ENCODE results near the gene METTL2B. TPM values are rescaled to one million over a fixed set of nuclear protein-coding genes. Genes with fewer than 3 reads are reported as not detected.
"Not testable (repeated sequence)": the region's sequence is repeated elsewhere in the genome, so short reads cannot be mapped to it uniquely, and the experiment has no call there.

METTL2B gene
- total RNA-seq, 1 experiment from 2014 or later: 44.3 TPM

DNA sequence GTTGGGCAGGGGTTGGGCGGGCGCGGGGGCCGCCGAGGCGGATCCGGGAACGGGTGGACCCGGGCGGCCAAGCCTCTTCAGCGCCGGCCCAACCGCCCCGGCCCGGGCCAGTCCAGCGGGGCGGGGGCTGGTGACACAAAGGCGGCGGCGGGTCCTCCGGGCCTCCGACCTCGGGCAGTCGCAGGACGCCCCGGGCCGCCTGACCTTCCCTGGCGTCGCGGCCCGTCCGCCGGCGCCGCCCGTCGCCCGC is 54.2 kb downstream of the METTL2B start:
- Histone ChIP-seq H4K8ac (replicated peaks; ENCODE audit: insufficient read length, low read depth, low read length) (no peak overlapping the region), H3K4ac (ENCODE audit: low read depth, low read length) (no peak overlapping the region), H2BK20ac (ENCODE audit: low read depth, low read length, poor library complexity, severe bottlenecking) (no peak overlapping the region), H3K9me3 (ENCODE audit: control insufficient read depth, low read depth, low read length) (no peaks in the 10 kb centered on the region), H3K4me1 (ENCODE audit: insufficient read depth, low read length) (no peaks in the 10 kb centered on the region), H2AFZ (ENCODE audit: low read length) (no peak overlapping the region), H3K56ac (ENCODE audit: insufficient read length, low read depth, low read length) (no peak overlapping the region), H2BK15ac (ENCODE audit: low read depth, low read length) (no peak overlapping the region), H3K23ac (ENCODE audit: insufficient read length, low read depth, low read length) (no peak overlapping the region), H4K5ac (ENCODE audit: insufficient read length, low read depth, low read length) (no peak overlapping the region), H3K27me3 (ENCODE audit: insufficient read depth, low read length) (no peaks in the 10 kb centered on the region), H2BK5ac (ENCODE audit: insufficient read length, low read length) (no peak overlapping the region), H3K23me2 (ENCODE audit: insufficient read length, low read depth, low read length, poor library complexity, severe bottlenecking) (no peaks in the 10 kb centered on the region), H2BK12ac (ENCODE audit: insufficient read length, low read depth, low read length) (no peak overlapping the region), H4K20me1 (ENCODE audit: control insufficient read depth, insufficient read depth, insufficient read length) (no peaks in the 10 kb centered on the region), H2BK120ac (ENCODE audit: low read depth, low read length, poor library complexity, severe bottlenecking) (no peak overlapping the region), H3K9ac (ENCODE audit: extremely low read depth, insufficient read length, low read length) (no peak overlapping the region), H4K91ac (ENCODE audit: insufficient read length, low read depth, low read length) (no peak overlapping the region), H3K18ac (ENCODE audit: insufficient read length, low read depth, low read length) (no peak overlapping the region), H3T11ph (ENCODE audit: low read length) (no peak overlapping the region), H3K79me1 (ENCODE audit: insufficient read depth, low read depth, low read length, poor library complexity, severe bottlenecking) (peaks cover 6% of the 10 kb centered on the region), H3K79me2 (ENCODE audit: insufficient read depth, low read length) (no peaks in the 10 kb centered on the region; the same call in 1 of the 2 replicates), H2AK5ac (ENCODE audit: insufficient read length, low read length) (no peak overlapping the region), H3K27ac (ENCODE audit: insufficient read length, low read depth, low read length) (no peak overlapping the region), H3K14ac (ENCODE audit: insufficient read depth, low read length) (no peak overlapping the region), H3K4me2 (ENCODE audit: insufficient read depth, insufficient read length, low read length) (peak overlapping the region; percentile 41)
- Mint-ChIP-seq H3K27ac (no peak overlapping the region), H3K36me3 (ENCODE audit: insufficient read depth in 1 of 3, low read depth in 3 of 3) (peaks cover 15 to 29% (median 25%) of the 10 kb centered on the region in 3 experiments), H3K9me3 (no peaks in the 10 kb centered on the region; a peak in 1 of 5 replicates), H3K4me1 (peaks cover 17 to 22% of the 10 kb centered on the region in 2 experiments), H3K27me3 (ENCODE audit: low read depth) (peaks cover 2% of the 10 kb centered on the region; the same call in 1 of the 2 replicates), H3K4me3 (peak overlapping the region in 1 of 2 experiments; percentile 40; a peak in 1 of 5 replicates)
- DNase-seq: no peak
- TF ChIP-seq, protein P1, sequence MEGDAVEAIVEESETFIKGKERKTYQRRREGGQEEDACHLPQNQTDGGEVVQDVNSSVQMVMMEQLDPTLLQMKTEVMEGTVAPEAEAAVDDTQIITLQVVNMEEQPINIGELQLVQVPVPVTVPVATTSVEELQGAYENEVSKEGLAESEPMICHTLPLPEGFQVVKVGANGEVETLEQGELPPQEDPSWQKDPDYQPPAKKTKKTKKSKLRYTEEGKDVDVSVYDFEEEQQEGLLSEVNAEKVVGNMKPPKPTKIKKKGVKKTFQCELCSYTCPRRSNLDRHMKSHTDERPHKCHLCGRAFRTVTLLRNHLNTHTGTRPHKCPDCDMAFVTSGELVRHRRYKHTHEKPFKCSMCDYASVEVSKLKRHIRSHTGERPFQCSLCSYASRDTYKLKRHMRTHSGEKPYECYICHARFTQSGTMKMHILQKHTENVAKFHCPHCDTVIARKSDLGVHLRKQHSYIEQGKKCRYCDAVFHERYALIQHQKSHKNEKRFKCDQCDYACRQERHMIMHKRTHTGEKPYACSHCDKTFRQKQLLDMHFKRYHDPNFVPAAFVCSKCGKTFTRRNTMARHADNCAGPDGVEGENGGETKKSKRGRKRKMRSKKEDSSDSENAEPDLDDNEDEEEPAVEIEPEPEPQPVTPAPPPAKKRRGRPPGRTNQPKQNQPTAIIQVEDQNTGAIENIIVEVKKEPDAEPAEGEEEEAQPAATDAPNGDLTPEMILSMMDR (conservative IDR thresholded peaks at IDR 0.05): no peak
- no CpG with 5 or more reads among the region's 38 CpGs for WGBS (ENCODE audit: extremely low coverage, insufficient read length, low lambda C conversion rate)

DNA sequence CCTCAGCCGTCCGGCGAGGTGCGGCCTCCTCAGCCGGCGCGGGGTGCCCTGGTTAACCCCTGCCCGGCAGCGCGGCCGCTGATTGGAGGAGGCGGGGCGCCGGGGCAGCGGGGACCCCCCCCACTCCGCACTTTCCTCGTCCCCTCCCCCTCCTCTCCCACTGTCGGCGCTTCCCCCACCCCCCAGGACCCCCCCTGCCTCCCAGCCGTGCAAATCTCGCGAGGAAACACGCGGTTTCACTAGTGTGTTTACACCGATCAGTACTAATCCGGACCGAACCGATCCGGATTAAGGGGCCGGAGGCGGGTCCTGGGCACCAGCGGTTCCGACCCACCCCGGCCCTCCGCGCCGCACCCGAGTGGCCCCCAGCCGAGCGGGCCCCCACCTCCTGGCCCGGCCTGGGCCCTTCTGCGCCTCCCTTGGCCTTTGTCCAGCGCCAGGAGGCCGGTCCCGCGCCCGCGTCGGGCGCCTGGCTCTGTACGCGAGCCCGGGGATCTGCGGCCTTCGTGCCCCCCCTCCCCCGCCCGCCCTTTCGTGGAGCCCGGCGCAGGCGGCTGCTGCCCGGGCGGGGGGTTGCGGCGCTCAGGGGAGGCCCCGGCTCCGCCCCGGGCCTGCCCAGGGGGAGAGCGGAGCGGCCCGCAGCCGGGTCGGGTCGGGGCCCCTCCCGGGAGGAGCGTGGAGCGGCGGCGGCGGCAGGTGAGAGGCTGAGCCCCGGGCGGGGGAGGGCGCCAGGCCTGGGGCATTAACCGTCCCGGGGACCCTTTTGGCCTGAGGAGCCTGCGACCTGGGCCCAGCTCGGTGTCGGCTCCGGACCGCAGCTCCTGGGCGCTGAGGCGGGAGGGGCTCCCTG is 54.8 kb downstream of the METTL2B start:
- Mint-ChIP-seq H3K4me1 (peaks cover 16 to 21% of the 10 kb centered on the region in 2 experiments), H3K36me3 (ENCODE audit: insufficient read depth in 1 of 3, low read depth in 3 of 3) (peaks cover 15 to 33% (median 29%) of the 10 kb centered on the region in 3 experiments), H3K4me3 (peak overlapping the region; percentile 62 to 76)
- H3K9me3 Mint-ChIP-seq; H3K4me2 ChIP-seq (ENCODE audit: insufficient read depth, insufficient read length, low read length); H4K20me1 ChIP-seq (ENCODE audit: control insufficient read depth, insufficient read depth, insufficient read length); H3K27ac Mint-ChIP-seq; H3K23me2 ChIP-seq (ENCODE audit: insufficient read length, low read depth, low read length, poor library complexity, severe bottlenecking); H3K79me1 ChIP-seq (ENCODE audit: insufficient read depth, low read depth, low read length, poor library complexity, severe bottlenecking); H2BK20ac ChIP-seq (ENCODE audit: low read depth, low read length, poor library complexity, severe bottlenecking); H2AK5ac ChIP-seq (ENCODE audit: insufficient read length, low read length); H2BK120ac ChIP-seq (ENCODE audit: low read depth, low read length, poor library complexity, severe bottlenecking); H3K4ac ChIP-seq (ENCODE audit: low read depth, low read length); H3T11ph ChIP-seq (ENCODE audit: low read length); H3K9me3 ChIP-seq (ENCODE audit: control insufficient read depth, low read depth, low read length); H3K23ac ChIP-seq (ENCODE audit: insufficient read length, low read depth, low read length); H3K27me3 Mint-ChIP-seq (ENCODE audit: low read depth); H4K91ac ChIP-seq (ENCODE audit: insufficient read length, low read depth, low read length); H3K79me2 ChIP-seq (ENCODE audit: insufficient read depth, low read length); H3K56ac ChIP-seq (ENCODE audit: insufficient read length, low read depth, low read length); H2BK12ac ChIP-seq (ENCODE audit: insufficient read length, low read depth, low read length); H3K4me1 ChIP-seq (ENCODE audit: insufficient read depth, low read length); H3K27ac ChIP-seq (ENCODE audit: insufficient read length, low read depth, low read length); H4K8ac ChIP-seq (replicated peaks; ENCODE audit: insufficient read length, low read depth, low read length); H2BK5ac ChIP-seq (ENCODE audit: insufficient read length, low read length); H2AFZ ChIP-seq (ENCODE audit: low read length); H3K27me3 ChIP-seq (ENCODE audit: insufficient read depth, low read length); H2BK15ac ChIP-seq (ENCODE audit: low read depth, low read length); H4K5ac ChIP-seq (ENCODE audit: insufficient read length, low read depth, low read length); H3K18ac ChIP-seq (ENCODE audit: insufficient read length, low read depth, low read length): not testable (repeated sequence)
- H3K9ac ChIP-seq (ENCODE audit: extremely low read depth, insufficient read length, low read length): peak overlapping the region; percentile 93
- no CpG with 5 or more reads among the region's 92 CpGs for WGBS (ENCODE audit: extremely low coverage, insufficient read length, low lambda C conversion rate)
- DNase-seq: peak; percentile 86
- peak overlapping the region; percentile 93 for H3K14ac ChIP-seq (ENCODE audit: insufficient read depth, low read length)

All from H9 (cell line).